HEK293 (cell line): ENCODE measurements around the gene NRSN2.

Experiments used
- RBAK ChIP-seq: fragments of 450-650 bp; formaldehyde crosslinking; IDR thresholded peaks from 2 replicates; pipeline ENCODE4 v1.5.1; 2016; ENCODE audit warnings: missing biosample characterization, missing genetic modification characterization
- SP2 ChIP-seq: fragments of 450-650 bp; formaldehyde crosslinking; IDR thresholded peaks from 2 replicates; pipeline ENCODE4 v1.5.1; 2016; ENCODE audit warnings: missing biosample characterization, missing genetic modification characterization
- TRIM28 ChIP-seq: IDR thresholded peaks from 2 replicates; pipeline ENCODE4 v1.6.1; 2011; ENCODE audit warnings: low read length, control low read depth, borderline replicate concordance
- ZBTB20 ChIP-seq: fragments of 450-650 bp; formaldehyde crosslinking; IDR thresholded peaks from 2 replicates; pipeline ENCODE4 v1.5.1; 2016; ENCODE audit warnings: missing biosample characterization, missing genetic modification characterization
- ZBTB44 ChIP-seq: fragments of 450-650 bp; IDR thresholded peaks from 2 replicates; pipeline ENCODE4 v1.5.1; 2018; ENCODE audit warnings: missing biosample characterization, mild to moderate bottlenecking, missing genetic modification characterization
- ZNF24 ChIP-seq: fragments of 450-650 bp; formaldehyde crosslinking; IDR thresholded peaks from 2 replicates; pipeline ENCODE4 v1.5.1; 2016; ENCODE audit warnings: missing biosample characterization, missing genetic modification characterization
- ZNF488 ChIP-seq: fragments of 450-650 bp; formaldehyde crosslinking; IDR thresholded peaks from 2 replicates; pipeline ENCODE4 v1.5.1; 2016; ENCODE audit warnings: missing biosample characterization, missing genetic modification characterization
- ZNF660 ChIP-seq: fragments of 450-650 bp; IDR thresholded peaks from 2 replicates; pipeline ENCODE4 v1.5.1; 2018; ENCODE audit warnings: missing biosample characterization, mild to moderate bottlenecking, missing genetic modification characterization
- ZNF776 ChIP-seq: fragments of 450-650 bp; formaldehyde crosslinking; IDR thresholded peaks from 2 replicates; pipeline ENCODE4 v1.5.0; 2017; ENCODE audit warnings: missing biosample characterization, missing genetic modification characterization, borderline replicate concordance
- ZNF777 ChIP-seq: fragments of 450-650 bp; formaldehyde crosslinking; IDR thresholded peaks from 2 replicates; pipeline ENCODE4 v1.5.1; 2017; ENCODE audit warnings: missing biosample characterization, missing genetic modification characterization, borderline replicate concordance
- ZNF843 ChIP-seq: fragments of 450-650 bp; formaldehyde crosslinking; IDR thresholded peaks from 2 replicates; pipeline ENCODE4 v1.5.1; 2016; ENCODE audit warnings: missing biosample characterization, missing genetic modification characterization
- TF ChIP-seq, protein P1 (sequence below): fragments of 450-650 bp; formaldehyde crosslinking; IDR thresholded peaks from 2 replicates; pipeline ENCODE4 v1.5.1; 2016; ENCODE audit warnings: missing biosample characterization, missing genetic modification characterization
- TF ChIP-seq, protein P2 (sequence below): fragments of 450-650 bp; formaldehyde crosslinking; IDR thresholded peaks from 2 replicates; pipeline ENCODE4 v1.5.1; 2016; ENCODE audit warnings: missing biosample characterization, missing genetic modification characterization

- TF ChIP-seq, protein P1, sequence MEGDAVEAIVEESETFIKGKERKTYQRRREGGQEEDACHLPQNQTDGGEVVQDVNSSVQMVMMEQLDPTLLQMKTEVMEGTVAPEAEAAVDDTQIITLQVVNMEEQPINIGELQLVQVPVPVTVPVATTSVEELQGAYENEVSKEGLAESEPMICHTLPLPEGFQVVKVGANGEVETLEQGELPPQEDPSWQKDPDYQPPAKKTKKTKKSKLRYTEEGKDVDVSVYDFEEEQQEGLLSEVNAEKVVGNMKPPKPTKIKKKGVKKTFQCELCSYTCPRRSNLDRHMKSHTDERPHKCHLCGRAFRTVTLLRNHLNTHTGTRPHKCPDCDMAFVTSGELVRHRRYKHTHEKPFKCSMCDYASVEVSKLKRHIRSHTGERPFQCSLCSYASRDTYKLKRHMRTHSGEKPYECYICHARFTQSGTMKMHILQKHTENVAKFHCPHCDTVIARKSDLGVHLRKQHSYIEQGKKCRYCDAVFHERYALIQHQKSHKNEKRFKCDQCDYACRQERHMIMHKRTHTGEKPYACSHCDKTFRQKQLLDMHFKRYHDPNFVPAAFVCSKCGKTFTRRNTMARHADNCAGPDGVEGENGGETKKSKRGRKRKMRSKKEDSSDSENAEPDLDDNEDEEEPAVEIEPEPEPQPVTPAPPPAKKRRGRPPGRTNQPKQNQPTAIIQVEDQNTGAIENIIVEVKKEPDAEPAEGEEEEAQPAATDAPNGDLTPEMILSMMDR (tag by site-specific recombination), result no peak
- no peak for TF ChIP-seq ZBTB20 (tag by site-specific recombination)
- TF ChIP-seq ZBTB44 (tag by site-specific recombination), result no peak
- TF ChIP-seq TRIM28, result no peak
- no peak for TF ChIP-seq SP2 (tag by site-specific recombination)
- TF ChIP-seq RBAK (tag by site-specific recombination), result no peak
- TF ChIP-seq ZNF660 (tag by site-specific recombination), result no peak
- TF ChIP-seq ZNF488 (tag by site-specific recombination), result no peak
- TF ChIP-seq, protein P2, sequence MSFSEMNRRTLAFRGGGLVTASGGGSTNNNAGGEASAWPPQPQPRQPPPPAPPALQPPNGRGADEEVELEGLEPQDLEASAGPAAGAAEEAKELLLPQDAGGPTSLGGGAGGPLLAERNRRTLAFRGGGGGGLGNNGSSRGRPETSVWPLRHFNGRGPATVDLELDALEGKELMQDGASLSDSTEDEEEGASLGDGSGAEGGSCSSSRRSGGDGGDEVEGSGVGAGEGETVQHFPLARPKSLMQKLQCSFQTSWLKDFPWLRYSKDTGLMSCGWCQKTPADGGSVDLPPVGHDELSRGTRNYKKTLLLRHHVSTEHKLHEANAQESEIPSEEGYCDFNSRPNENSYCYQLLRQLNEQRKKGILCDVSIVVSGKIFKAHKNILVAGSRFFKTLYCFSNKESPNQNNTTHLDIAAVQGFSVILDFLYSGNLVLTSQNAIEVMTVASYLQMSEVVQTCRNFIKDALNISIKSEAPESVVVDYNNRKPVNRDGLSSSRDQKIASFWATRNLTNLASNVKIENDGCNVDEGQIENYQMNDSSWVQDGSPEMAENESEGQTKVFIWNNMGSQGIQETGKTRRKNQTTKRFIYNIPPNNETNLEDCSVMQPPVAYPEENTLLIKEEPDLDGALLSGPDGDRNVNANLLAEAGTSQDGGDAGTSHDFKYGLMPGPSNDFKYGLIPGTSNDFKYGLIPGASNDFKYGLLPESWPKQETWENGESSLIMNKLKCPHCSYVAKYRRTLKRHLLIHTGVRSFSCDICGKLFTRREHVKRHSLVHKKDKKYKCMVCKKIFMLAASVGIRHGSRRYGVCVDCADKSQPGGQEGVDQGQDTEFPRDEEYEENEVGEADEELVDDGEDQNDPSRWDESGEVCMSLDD (tag by site-specific recombination), result no peak
- TF ChIP-seq ZNF843 (tag by site-specific recombination), result no peak
- TF ChIP-seq ZNF776 (tag by site-specific recombination), result no peak
- TF ChIP-seq ZNF24, result no peak
- TF ChIP-seq ZNF777 (tag by site-specific recombination), result no peak
Observed at GRCh38 chr20:305745-306144, 41.2 kb upstream of the NRSN2 start.
